Adipocyte (in vitro differentiated cells): ENCODE measurements around the gene NT5DC4.

Experiments used
- DNase-seq: peaks from one replicate; pipeline ENCODE4 v3.0.0-alpha.2; 2015; ENCODE audit warnings: low read depth
- H3K27me3 ChIP-seq: replicated peaks from 2 replicates; pipeline ENCODE4 v1.7.0; 2013; ENCODE audit warnings: mild to moderate bottlenecking, low read length, moderate library complexity; ENCODE audit not compliant: control insufficient read depth, insufficient read depth
- H3K36me3 ChIP-seq: 2 replicates; pipeline ENCODE4 v1.7.0; 2013; ENCODE audit warnings: low read length, mild to moderate bottlenecking, moderate library complexity; ENCODE audit not compliant: control insufficient read depth, insufficient read depth, severe bottlenecking
- H3K4me1 ChIP-seq: 2 replicates; pipeline ENCODE4 v1.7.0; 2013; ENCODE audit warnings: mild to moderate bottlenecking, low read length, moderate library complexity; ENCODE audit not compliant: control insufficient read depth, insufficient read depth
- H3K4me3 ChIP-seq: 2 replicates; pipeline ENCODE4 v1.7.0; 2013; ENCODE audit warnings: mild to moderate bottlenecking, low read length, moderate library complexity
- H3K9ac ChIP-seq: 2 replicates; pipeline ENCODE4 v1.7.0; 2013; ENCODE audit warnings: mild to moderate bottlenecking, low read length, moderate library complexity
- H3K9me3 ChIP-seq: 2 replicates; pipeline ENCODE4 v1.7.0; 2013; ENCODE audit warnings: mild to moderate bottlenecking, low read length, moderate library complexity; ENCODE audit not compliant: control insufficient read depth

NT5DC4 gene

DNA sequence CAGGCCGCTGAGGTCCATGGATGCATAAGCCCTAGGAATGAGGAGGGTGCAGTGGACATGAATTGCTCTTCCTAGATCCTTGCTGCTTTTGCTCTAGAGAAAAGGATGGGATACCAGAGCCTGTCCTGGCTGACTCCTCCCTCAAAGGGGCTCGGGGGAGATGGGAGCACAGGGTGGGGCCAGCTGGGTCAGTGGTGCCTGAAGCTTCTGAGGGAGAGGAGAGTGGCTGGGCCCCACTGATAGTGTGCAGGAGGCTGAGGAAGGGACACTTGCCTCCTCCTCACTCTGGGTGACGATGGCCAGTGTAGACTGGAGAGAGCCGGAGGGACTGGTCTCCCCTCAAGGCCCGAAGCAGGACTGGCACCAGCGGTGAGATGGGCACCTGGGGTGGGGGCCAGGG lies at the start of gene NT5DC4:
Gene NT5DC4, plus strand, starts transcription at position 236 of the 400 bp plus-strand sequence. Its CDS starts 60 bp downstream, at position 296.
- H3K36me3 ChIP-seq = no peaks in the 10 kb centered on the region
- H3K9ac ChIP-seq = no peak within 1 kb of the TSS
- H3K27me3 ChIP-seq = peaks cover 3% of the 10 kb centered on the region
- DNase-seq = no peak
- H3K4me3 ChIP-seq = no peak within 1 kb of the TSS
- no peaks in the 10 kb centered on the region for H3K9me3 ChIP-seq
- H3K4me1 ChIP-seq = no peaks in the 10 kb centered on the region

DNA sequence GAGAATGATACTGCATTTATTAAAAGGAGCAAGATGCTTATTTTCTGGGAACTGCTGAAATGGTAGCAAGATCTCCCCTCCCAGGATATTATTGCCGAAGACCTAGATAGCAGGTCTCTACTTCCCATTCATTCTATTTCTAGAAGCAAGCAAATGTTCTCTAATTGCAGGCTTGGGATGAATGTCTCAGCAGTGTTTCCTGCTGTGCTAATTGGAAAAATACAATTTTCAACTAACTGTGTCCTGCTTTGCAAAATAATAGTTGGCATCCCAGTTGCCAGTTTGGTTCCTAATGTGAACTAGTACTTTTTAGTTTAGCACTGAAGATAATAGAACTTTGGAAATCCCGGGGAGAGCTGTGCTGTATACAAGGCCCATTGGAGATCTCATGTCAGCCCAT lies 49.0 kb upstream of the NT5DC4 start:
- H3K4me1 ChIP-seq = peaks cover 4% of the 10 kb centered on the region
- H3K9me3 ChIP-seq = no peaks in the 10 kb centered on the region
- no peaks in the 10 kb centered on the region for H3K27me3 ChIP-seq
- no peak overlapping the region for H3K9ac ChIP-seq
- no peak for DNase-seq
- H3K4me3 ChIP-seq = no peak overlapping the region
- H3K36me3 ChIP-seq = no peaks in the 10 kb centered on the region

DNA sequence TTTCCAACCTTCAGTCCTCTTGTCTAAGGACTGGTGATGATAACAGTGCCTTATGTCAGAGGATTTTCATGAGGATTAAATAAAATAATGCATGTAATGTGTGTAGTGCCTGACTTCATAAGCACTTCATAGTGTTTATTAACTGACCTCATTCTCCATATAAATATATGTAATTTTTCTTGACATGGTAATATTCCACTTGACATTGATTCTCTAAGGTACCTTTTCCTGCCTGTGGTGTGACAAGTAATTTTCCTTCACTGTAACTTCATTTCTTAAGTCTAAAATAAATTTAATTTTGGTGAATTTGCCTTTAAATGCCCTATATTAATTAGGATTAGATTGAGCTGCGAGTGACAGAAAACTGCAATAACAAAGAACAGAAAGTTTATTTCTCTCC lies 47.8 kb upstream of the NT5DC4 start:
- Histone ChIP-seq H3K36me3 (no peaks in the 10 kb centered on the region), H3K9me3 (no peaks in the 10 kb centered on the region), H3K4me1 (peaks cover 4% of the 10 kb centered on the region), H3K4me3 (no peak overlapping the region), H3K9ac (no peak overlapping the region), H3K27me3 (no peaks in the 10 kb centered on the region)
- DNase-seq = no peak

DNA sequence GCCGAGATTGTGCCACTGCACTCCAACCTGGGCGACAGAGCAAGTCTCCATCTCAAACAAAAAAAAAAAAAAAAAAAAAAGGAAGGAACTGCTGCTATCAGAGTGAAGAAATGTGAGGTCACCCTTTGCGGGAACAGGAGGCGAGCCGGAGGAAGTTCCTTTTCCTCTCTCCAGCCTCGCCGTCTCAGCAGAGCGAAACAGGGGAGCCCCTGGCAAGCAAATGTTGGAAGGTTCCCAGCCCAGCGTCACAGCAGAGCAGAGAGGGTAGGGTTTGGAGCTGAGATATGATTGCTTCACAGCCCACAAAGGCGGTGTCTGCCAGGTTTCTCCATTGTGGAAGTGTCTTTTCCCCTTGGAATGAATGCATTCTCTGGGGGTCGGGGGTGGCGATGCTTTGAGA lies 46.6 kb upstream of the NT5DC4 start:
- Histone ChIP-seq H3K9me3 (no peaks in the 10 kb centered on the region), H3K4me1 (peaks cover 5% of the 10 kb centered on the region), H3K36me3 (no peaks in the 10 kb centered on the region), H3K4me3 (no peak overlapping the region), H3K9ac (no peak overlapping the region), H3K27me3 (no peaks in the 10 kb centered on the region)
- DNase-seq = no peak

DNA sequence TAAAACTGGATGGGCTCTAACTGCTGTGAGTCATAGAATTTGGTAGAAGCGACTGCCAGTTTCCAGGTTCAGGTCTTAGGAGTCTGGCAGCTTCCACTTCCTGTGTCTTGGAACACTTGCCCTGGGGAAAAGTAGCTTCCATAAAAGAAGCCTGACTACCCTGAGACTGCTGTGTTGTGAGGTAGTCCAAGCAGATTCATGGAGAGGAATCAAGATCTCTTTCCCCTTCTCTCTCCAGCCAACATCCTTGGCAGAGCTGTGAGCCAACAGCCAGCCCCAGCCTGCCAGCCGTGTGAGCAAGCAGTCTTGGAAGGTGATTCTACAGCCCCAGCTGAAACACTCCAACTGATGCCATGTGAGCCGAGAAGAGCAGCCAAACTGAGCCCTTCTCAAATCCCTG lies 41.3 kb upstream of the NT5DC4 start:
- Histone ChIP-seq H3K4me3 (no peak overlapping the region), H3K9me3 (no peaks in the 10 kb centered on the region), H3K36me3 (no peaks in the 10 kb centered on the region), H3K9ac (no peak overlapping the region), H3K27me3 (no peaks in the 10 kb centered on the region), H3K4me1 (peaks cover 10% of the 10 kb centered on the region)
- DNase-seq = peak; percentile 28

DNA sequence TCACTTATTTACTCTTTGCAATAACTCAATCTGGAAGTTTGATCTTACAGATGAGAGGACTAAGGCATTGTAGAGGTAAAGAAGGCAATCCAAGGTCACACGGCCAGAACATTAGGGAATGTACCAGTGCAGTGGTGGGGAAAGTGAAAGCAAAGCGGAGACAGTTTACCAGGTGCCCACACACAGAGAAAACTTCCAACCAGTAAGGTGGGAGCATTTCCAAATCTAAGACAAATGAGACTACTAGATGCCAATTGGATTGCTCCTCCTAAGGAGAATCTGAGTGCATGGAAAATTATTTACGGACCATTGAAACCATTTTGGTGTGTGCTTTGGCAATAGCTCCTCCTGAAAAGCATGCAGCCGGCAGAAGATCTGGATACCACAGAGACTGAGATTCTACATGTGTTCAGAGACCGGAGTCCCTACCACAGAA lies 40.1 kb upstream of the NT5DC4 start:
- peak overlapping the region; percentile 36 for H3K4me3 ChIP-seq

DNA sequence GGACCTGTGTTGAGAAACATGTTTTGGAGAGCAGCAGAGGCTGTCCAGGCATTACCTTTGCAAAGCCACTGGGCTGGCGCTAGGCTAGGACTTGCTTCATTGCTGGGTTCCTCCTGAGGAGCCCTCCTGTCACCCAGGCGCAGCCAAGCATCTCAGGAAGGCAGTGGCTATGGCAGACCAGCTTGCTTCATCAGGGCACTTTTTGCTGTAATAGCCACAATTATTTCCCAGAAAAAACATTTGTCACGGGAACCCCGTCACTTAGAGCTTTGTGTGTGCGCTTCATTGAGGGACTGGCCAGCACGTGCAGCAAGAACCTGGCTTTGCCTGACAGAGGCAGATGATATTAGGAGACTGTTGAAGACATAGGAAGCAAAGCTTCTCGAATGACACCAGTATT lies 38.7 kb upstream of the NT5DC4 start:
- no peak for DNase-seq
- Histone ChIP-seq H3K4me3 (no peak overlapping the region), H3K4me1 (peaks cover 7% of the 10 kb centered on the region), H3K9me3 (no peaks in the 10 kb centered on the region), H3K9ac (no peak overlapping the region), H3K27me3 (no peaks in the 10 kb centered on the region), H3K36me3 (no peaks in the 10 kb centered on the region)

More for the DNA sequence above, 40.1 kb upstream of the NT5DC4 start:
- Histone ChIP-seq H3K9ac (no peak overlapping the region), H3K4me1 (peaks cover 7% of the 10 kb centered on the region), H3K9me3 (no peaks in the 10 kb centered on the region), H3K36me3 (no peaks in the 10 kb centered on the region), H3K27me3 (no peaks in the 10 kb centered on the region)
- no peak for DNase-seq

DNA sequence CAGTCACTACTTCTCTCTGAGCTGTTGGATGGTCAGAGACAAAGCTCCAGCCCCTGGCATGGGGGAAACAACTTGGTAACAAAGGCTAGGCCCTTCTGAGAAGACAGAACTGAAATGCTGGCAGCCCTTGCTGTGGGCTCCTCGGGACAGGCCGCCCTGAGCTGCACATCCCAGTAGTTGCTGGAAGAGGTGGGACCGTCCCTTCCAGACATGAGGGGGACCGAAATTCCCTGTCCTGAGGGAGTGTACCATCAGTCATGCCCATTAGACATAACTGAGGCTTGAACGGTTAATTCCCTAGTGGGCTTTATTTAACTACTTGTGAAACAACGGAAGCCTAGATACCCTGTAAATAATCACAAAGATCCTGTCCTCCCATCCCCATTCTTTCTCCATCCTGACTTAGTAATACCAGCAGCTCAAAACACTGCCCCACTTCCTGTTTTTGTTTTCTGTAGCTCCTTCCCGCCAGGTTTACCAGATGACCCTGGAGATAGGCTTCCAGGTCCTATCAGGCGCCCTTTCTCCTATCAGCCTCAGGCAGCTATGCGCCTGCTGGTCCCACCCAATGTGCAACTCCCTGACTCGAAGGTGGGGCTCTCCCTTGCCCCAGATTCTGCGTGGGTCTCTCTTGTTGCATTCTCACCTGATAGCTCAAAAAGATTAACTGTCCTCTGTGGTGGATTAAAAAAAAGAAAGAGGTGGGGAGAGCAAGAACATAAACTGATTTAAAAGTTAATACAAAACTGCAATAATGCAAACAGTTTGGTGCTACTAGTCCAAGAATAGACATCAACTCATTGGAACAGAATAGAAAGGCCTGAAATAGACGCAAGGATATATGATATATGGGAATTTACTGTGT lies 37.0 kb upstream of the NT5DC4 start:
- Histone ChIP-seq H3K27me3 (no peaks in the 10 kb centered on the region), H3K9ac (no peak overlapping the region), H3K36me3 (no peaks in the 10 kb centered on the region), H3K4me1 (peaks cover 7% of the 10 kb centered on the region), H3K4me3 (no peak overlapping the region), H3K9me3 (no peaks in the 10 kb centered on the region)
- DNase-seq = no peak

DNA sequence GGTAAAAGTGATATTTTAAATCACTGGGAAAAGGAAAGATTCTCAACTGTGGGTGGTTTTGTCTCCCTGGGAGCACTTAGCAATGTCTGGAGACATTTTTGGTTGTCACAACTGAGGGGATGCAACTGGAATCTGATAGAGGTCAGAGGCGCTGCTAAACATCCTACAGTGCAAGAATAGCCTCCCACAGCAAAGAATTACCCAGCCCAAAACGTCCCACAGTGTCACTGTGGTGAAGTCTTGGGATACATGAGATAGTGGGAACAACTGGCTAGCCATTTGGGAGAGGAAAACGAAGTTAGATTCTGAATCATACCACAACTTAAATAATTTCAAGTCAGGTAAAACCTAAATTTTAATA lies 36.4 kb upstream of the NT5DC4 start:
- H3K4me1 ChIP-seq = peaks cover 5% of the 10 kb centered on the region
- H3K4me3 ChIP-seq = no peak overlapping the region
- no peak overlapping the region for H3K9ac ChIP-seq
- no peak for DNase-seq
- no peaks in the 10 kb centered on the region for H3K27me3 ChIP-seq
- H3K9me3 ChIP-seq = no peaks in the 10 kb centered on the region
- H3K36me3 ChIP-seq = no peaks in the 10 kb centered on the region

DNA sequence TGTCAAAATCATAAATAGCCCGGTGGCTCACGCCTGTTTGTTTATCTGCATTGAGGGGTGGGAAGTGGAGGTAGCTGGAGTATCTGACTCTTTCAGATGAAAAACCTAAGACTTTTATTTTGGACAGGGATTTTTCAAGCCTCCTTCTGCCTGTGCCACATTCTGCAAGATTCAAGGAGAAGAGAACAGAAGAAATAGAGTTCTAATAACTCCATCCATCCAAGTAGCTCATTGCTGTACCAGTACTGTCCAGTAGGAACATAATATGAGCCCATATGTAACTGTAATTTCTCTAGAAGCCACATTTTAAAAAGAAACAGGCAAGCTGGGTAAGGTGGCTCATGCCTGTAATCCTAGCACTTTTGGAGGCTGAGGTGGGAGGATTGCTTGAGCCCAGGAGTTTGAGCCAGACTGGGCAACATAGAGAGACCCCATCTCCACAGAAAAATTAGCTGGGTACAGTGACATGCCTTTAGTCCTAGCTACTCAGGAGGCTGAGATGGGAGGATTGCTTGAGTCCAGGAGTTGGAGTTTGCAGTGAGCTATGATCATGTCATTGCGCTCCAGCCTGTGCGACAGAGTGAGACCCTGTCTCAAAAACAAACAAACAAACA lies 35.4 kb upstream of the NT5DC4 start:
- H3K9me3 ChIP-seq = no peaks in the 10 kb centered on the region
- no peaks in the 10 kb centered on the region for H3K4me1 ChIP-seq
- no peak overlapping the region for H3K9ac ChIP-seq
- H3K4me3 ChIP-seq = no peak overlapping the region
- no peaks in the 10 kb centered on the region for H3K27me3 ChIP-seq
- H3K36me3 ChIP-seq = no peaks in the 10 kb centered on the region
- no peak for DNase-seq

DNA sequence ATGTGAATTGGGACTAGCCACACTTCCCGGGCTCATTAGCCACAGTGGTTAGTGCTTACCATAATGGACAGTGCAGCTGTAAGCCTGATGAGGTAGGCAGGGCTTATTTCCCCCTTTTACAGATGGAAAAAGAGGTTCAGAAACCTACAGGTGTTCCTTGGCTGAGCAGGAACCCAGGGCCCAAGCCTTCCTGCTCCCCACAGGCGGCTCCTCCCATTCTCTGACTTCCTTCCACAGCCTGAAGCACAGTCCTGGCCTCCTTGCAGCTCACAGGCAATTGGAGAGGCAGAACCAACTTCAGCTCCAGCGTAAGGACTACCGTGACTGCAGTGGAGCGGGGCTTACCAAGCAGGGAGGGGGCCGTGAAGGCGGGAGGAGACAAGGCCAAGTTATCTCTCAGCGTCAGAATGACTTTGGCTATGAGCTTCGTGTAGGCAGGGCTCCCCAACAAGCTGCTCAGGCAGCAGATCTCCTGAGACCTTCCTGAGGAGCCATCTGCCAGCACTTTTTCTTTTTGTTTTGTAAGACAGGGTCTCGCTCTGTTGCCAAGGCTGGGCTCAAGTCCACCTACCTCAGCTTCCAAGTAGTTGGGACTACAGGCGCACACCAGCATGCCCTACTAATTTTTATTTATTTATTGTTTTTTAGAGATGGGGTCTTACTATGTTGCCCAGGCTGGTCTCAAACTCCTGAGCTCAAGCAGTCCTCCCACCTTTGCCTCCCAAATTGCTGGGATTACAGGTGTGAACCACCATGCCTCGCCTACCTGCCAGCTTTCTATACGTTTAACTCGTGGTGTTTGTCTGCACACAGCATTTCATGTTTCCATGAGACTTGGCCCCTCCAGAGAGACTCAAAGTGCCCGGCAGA lies 34.2 kb upstream of the NT5DC4 start:
- Histone ChIP-seq H3K27me3 (no peaks in the 10 kb centered on the region), H3K9me3 (no peaks in the 10 kb centered on the region), H3K9ac (no peak overlapping the region), H3K4me3 (no peak overlapping the region), H3K4me1 (peaks cover 9% of the 10 kb centered on the region), H3K36me3 (no peaks in the 10 kb centered on the region)
- DNase-seq = no peak
